PFSK-1 (cell line): ENCODE measurements around the gene TNFRSF11A.

Experiments
- POLR2AphosphoS5 ChIP-seq: IDR thresholded peaks from 2 replicates; pipeline ENCODE4 v1.6.1; 2012; ENCODE audit warnings: low read depth, mild to moderate bottlenecking, control low read depth, low read length, moderate library complexity
- REST ChIP-seq, 2 experiments: IDR thresholded peaks; 2 replicates each; pipeline versions ENCODE4 v1.6.1 to v1.8.0; 2011 to 2012; ENCODE audit warnings: low read depth in 2 of 2, low read length in 2 of 2, control low read depth in 1 of 2, inconsistent platforms in 1 of 2, mild to moderate bottlenecking in 1 of 2, moderate library complexity in 1 of 2; ENCODE audit not compliant: insufficient read depth in 1 of 2
- SIN3A ChIP-seq: IDR thresholded peaks from 2 replicates; pipeline ENCODE4 v1.6.1; 2012; ENCODE audit warnings: mild to moderate bottlenecking, low read length, moderate library complexity, borderline replicate concordance; ENCODE audit not compliant: insufficient read depth
- TAF1 ChIP-seq: IDR thresholded peaks from 2 replicates; pipeline ENCODE4 v1.6.1; 2012; ENCODE audit warnings: low read length, control low read depth, borderline replicate concordance; ENCODE audit not compliant: insufficient read depth

GRCh38 chr18:62285281-62285680, 39.8 kb upstream of the TNFRSF11A start:
- TF ChIP-seq POLR2AphosphoS5 (no peak), REST (IDR thresholded peaks at IDR 0.05; ENCODE audit: insufficient read depth in 1 of 2, low read depth in 2 of 2, low read length in 2 of 2) (no peak), SIN3A (no peak), TAF1 (no peak)
